OCI-LY1 (cell line): Measurements from ENCODE around the gene SLC12A4.
A peak's percentile ranks its signal among the peaks of the same experiment; 100 is the strongest.

Source experiments
- H2AFZ ChIP-seq: fragments of 200-600 bp; sonication (generic), shearing (Covaris generic); 2 replicates; pipeline ENCODE4 v1.6.0; 2014; ENCODE audit warnings: antibody characterized with exemption, mild to moderate bottlenecking, low read length
- H3F3A ChIP-seq: fragments of 200-600 bp; sonication (generic), shearing (Covaris generic); 2 replicates; pipeline ENCODE4 v1.6.0; 2014; ENCODE audit warnings: mild to moderate bottlenecking, antibody characterized with exemption, low read length, moderate library complexity; ENCODE audit not compliant: insufficient read depth
- H3K27ac ChIP-seq: fragments of 200-600 bp; sonication (generic); 2 replicates; pipeline ENCODE4 v1.5.1; 2014; ENCODE audit warnings: low read length, mixed run types, mild to moderate bottlenecking, low read depth; ENCODE audit not compliant: poor library complexity, severe bottlenecking
- H3K27me3 ChIP-seq: fragments of 200-600 bp; sonication (generic); 2 replicates; pipeline ENCODE4 v1.6.0; 2014; ENCODE audit warnings: antibody characterized with exemption, mild to moderate bottlenecking, low read length, moderate library complexity; ENCODE audit not compliant: insufficient read depth
- H3K36me3 ChIP-seq: fragments of 200-600 bp; sonication (generic); 2 replicates; pipeline ENCODE4 v1.6.1; 2014; ENCODE audit warnings: mild to moderate bottlenecking, antibody characterized with exemption, low read length, moderate library complexity, mixed read lengths; ENCODE audit not compliant: insufficient read depth
- H3K4me1 ChIP-seq: fragments of 200-600 bp; sonication (generic); 2 replicates; pipeline ENCODE4 v1.5.1; 2014; ENCODE audit warnings: mild to moderate bottlenecking, low read length, moderate library complexity; ENCODE audit not compliant: insufficient read depth, severe bottlenecking
- H3K4me2 ChIP-seq: fragments of 200-600 bp; sonication (generic), shearing (Covaris generic); 2 replicates; pipeline ENCODE4 v1.6.1; 2014; ENCODE audit warnings: low read length
- H3K4me3 ChIP-seq: fragments of 200-600 bp; sonication (generic); 2 replicates; pipeline ENCODE4 v1.5.1; 2014; ENCODE audit warnings: low read length, low read depth, mild to moderate bottlenecking, mixed read lengths; ENCODE audit not compliant: poor library complexity, severe bottlenecking
- H3K79me2 ChIP-seq: fragments of 200-600 bp; shearing (Covaris generic); 2 replicates; pipeline ENCODE4 v1.6.1; 2016; ENCODE audit warnings: mixed run types, low read length, mixed read lengths; ENCODE audit not compliant: insufficient read depth
- H3K9ac ChIP-seq: fragments of 200-600 bp; sonication (generic), shearing (Covaris generic); 2 replicates; pipeline ENCODE4 v1.6.1; 2014; ENCODE audit warnings: mild to moderate bottlenecking, low read length, mixed read lengths
- H3K9me2 ChIP-seq: fragments of 200-600 bp; sonication (generic), shearing (Covaris generic); 2 replicates; pipeline ENCODE4 v1.6.1; 2014; ENCODE audit warnings: low read depth, mild to moderate bottlenecking, low read length, mixed read lengths
- H3K9me3 ChIP-seq: fragments of 200-600 bp; shearing (Covaris generic); 2 replicates; pipeline ENCODE4 v1.6.1; 2014; ENCODE audit warnings: low read length, mixed read lengths
- H4K20me1 ChIP-seq: fragments of 200-600 bp; sonication (generic), shearing (Covaris generic); 2 replicates; pipeline ENCODE4 v1.6.0; 2016; ENCODE audit warnings: mild to moderate bottlenecking, low read length; ENCODE audit not compliant: insufficient read depth
- CTCF ChIP-seq: fragments of 200-600 bp; sonication (generic), shearing (Covaris generic); IDR thresholded peaks from 2 replicates; pipeline ENCODE4 v1.5.1; 2017; ENCODE audit warnings: mild to moderate bottlenecking, antibody characterized with exemption, low read length, moderate library complexity, mixed read lengths
- EZH2 ChIP-seq: fragments of 200-600 bp; sonication (generic), shearing (Covaris generic); IDR thresholded peaks from 2 replicates; pipeline ENCODE4 v1.8.0; 2017; ENCODE audit warnings: borderline replicate concordance, mixed run types, mild to moderate bottlenecking, antibody characterized with exemption, low read length, moderate library complexity, mixed read lengths

Gene SLC12A4

GRCh38 chr16:67971111-67971510 lies 2.7 kb upstream of the SLC12A4 start:
- no peaks in the 10 kb centered on the region for H3F3A ChIP-seq
- no peaks in the 10 kb centered on the region for H3K79me2 ChIP-seq
- no peak overlapping the region for H3K4me3 ChIP-seq
- no peak overlapping the region for H3K9ac ChIP-seq
- no peaks in the 10 kb centered on the region for H3K9me2 ChIP-seq
- H3K27ac ChIP-seq: no peak overlapping the region
- peaks cover 28% of the 10 kb centered on the region for H3K4me1 ChIP-seq
- no peak overlapping the region for H2AFZ ChIP-seq
- no peak overlapping the region for H3K4me2 ChIP-seq
- no peaks in the 10 kb centered on the region for H4K20me1 ChIP-seq
- TF ChIP-seq CTCF (no peak), EZH2 (no peak)
- no peaks in the 10 kb centered on the region for H3K27me3 ChIP-seq
- no peaks in the 10 kb centered on the region for H3K36me3 ChIP-seq
- no peaks in the 10 kb centered on the region for H3K9me3 ChIP-seq

- H2AFZ ChIP-seq: no peak overlapping the region
- H3K27ac ChIP-seq: no peak overlapping the region
These were observed 1.0 kb upstream of the SLC12A4 start for GRCh38 chr16:67969254-67970039.

GRCh38 chr16:67967958-67968399 lies 458 bp downstream of the SLC12A4 start:
- peaks cover 33% of the 10 kb centered on the region for H3K4me1 ChIP-seq
- no peaks in the 10 kb centered on the region for H3K36me3 ChIP-seq
- no peak for TF ChIP-seq CTCF
- no peak for TF ChIP-seq EZH2
- peak overlapping the region; percentile 72 for H3K4me3 ChIP-seq
- H3K9me2 ChIP-seq: no peaks in the 10 kb centered on the region
- no peak overlapping the region for H3K27ac ChIP-seq
- peak overlapping the region; percentile 61 for H3K9ac ChIP-seq
- H3K4me2 ChIP-seq: peak overlapping the region; percentile 81
- no peaks in the 10 kb centered on the region for H3K79me2 ChIP-seq
- H4K20me1 ChIP-seq: no peaks in the 10 kb centered on the region
- H2AFZ ChIP-seq: no peak overlapping the region
- no peaks in the 10 kb centered on the region for H3F3A ChIP-seq
- no peaks in the 10 kb centered on the region for H3K27me3 ChIP-seq
- no peaks in the 10 kb centered on the region for H3K9me3 ChIP-seq

More at GRCh38 chr16:67969254-67970039, 1.0 kb upstream of the SLC12A4 start:
- no peak for TF ChIP-seq CTCF
- H3K36me3 ChIP-seq: no peaks in the 10 kb centered on the region
- H3K79me2 ChIP-seq: no peaks in the 10 kb centered on the region
- H3K4me2 ChIP-seq: peak overlapping the region; percentile 81
- no peaks in the 10 kb centered on the region for H3K9me2 ChIP-seq
- peaks cover 33% of the 10 kb centered on the region for H3K4me1 ChIP-seq
- peak overlapping the region; percentile 63 for H3K9ac ChIP-seq
- H3K9me3 ChIP-seq: no peaks in the 10 kb centered on the region
- no peaks in the 10 kb centered on the region for H3F3A ChIP-seq
- no peaks in the 10 kb centered on the region for H4K20me1 ChIP-seq
- no peaks in the 10 kb centered on the region for H3K27me3 ChIP-seq
- peak overlapping the region; percentile 72 for H3K4me3 ChIP-seq
